ENCODE results near the gene NCR2.

NCR2 gene

DNA sequence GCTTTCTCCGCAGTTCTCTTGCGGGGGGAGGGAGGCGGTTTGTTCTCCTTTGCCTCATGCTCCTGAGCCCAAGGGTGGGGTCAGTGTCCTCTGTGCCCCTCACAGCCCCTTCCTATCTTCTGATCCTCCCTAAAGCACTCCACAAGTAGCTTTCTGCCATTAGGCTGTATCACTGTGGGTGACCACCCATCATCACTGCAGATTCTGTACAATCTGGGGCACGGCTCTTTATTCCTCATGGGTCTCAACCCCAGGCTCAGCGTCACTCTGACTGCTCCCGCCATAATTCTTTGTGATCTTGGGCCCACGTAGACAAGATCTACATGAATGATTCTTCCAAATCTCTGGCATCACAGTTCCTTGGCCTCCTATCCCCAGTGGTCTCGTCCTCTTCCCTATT, 10.5 kb downstream of the NCR2 start:
- TF ChIP-seq, protein P1, sequence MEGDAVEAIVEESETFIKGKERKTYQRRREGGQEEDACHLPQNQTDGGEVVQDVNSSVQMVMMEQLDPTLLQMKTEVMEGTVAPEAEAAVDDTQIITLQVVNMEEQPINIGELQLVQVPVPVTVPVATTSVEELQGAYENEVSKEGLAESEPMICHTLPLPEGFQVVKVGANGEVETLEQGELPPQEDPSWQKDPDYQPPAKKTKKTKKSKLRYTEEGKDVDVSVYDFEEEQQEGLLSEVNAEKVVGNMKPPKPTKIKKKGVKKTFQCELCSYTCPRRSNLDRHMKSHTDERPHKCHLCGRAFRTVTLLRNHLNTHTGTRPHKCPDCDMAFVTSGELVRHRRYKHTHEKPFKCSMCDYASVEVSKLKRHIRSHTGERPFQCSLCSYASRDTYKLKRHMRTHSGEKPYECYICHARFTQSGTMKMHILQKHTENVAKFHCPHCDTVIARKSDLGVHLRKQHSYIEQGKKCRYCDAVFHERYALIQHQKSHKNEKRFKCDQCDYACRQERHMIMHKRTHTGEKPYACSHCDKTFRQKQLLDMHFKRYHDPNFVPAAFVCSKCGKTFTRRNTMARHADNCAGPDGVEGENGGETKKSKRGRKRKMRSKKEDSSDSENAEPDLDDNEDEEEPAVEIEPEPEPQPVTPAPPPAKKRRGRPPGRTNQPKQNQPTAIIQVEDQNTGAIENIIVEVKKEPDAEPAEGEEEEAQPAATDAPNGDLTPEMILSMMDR (conservative IDR thresholded peaks at IDR 0.05; ENCODE audit: low read depth): no peak
- no peak overlapping the region for H3K27ac ChIP-seq
- ChIA-PET CTCF (no interaction called here), POLR2A (ENCODE audit: low non-redundant PET) (no interaction called here)
- DNase-seq (ENCODE audit: low spot score): no peak

DNA sequence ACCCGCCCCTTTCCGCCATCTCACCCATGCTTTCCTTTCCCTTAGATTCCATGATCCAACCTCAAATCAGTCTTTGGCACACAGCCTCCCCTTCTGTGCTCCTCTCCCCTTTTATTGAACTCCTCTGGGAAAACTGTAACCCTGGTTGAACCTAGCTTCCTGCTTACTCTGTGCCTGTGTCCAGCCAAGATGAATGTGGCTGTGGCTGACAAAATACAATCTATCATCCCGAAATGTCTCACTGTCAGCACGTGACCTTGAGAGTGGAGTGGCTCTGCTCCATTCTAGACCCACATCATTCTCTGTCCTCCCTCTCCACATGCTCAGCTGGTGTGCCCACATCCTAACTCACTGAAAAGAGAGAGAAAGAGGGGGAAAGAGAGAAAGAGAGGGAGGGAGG, 11.0 kb downstream of the NCR2 start:
- H3K27ac ChIP-seq: no peak overlapping the region
- TF ChIP-seq, protein P1 (conservative IDR thresholded peaks at IDR 0.05; ENCODE audit: low read depth): no peak
- no peak for DNase-seq (ENCODE audit: low spot score)
- ChIA-PET POLR2A (ENCODE audit: low non-redundant PET) (no interaction called here), CTCF (no interaction called here)

DNA sequence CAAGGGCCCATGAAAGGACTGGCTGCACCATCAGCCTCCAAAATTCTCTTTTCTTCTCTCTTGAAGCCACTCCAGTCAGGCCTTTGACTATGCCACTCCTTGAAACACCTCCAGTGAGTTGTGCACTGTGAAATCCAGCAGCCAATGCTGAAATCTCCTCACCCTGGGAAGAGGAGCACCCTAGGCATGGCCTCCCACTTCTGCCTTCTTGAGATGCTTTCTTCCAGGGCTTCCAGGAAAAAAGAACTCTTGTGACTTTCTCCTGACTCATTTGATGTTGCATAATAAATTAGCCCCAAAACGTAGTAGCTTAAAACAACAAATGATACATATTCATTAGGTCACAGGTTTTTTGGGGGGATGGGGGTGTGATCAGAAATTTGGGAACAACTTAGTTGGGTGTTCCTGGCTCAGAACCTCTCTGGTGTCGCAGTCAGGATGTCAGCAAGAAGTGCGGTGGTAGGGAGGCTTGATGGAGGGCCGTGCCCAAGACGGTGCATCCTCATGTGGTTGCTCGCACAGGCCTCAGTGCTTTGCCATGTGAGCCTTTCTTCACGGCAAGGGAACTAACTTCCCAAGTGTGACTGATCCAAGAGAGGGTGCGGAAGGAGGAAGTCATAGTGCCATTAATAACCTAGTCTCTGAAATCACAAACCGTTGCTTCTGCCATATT, 12.1 kb downstream of the NCR2 start:
- ChIA-PET POLR2A (ENCODE audit: low non-redundant PET) (no interaction called here), CTCF (interaction anchor here (0.7 kb wide), 1 partner anchor 36 kb away, joined by 4 read pairs; no protein-coding TSS in a partner anchor)
- TF ChIP-seq, protein P1 (conservative IDR thresholded peaks at IDR 0.05; ENCODE audit: low read depth): no peak
- H3K27ac ChIP-seq: no peak overlapping the region
- DNase-seq (ENCODE audit: low spot score): no peak

DNA sequence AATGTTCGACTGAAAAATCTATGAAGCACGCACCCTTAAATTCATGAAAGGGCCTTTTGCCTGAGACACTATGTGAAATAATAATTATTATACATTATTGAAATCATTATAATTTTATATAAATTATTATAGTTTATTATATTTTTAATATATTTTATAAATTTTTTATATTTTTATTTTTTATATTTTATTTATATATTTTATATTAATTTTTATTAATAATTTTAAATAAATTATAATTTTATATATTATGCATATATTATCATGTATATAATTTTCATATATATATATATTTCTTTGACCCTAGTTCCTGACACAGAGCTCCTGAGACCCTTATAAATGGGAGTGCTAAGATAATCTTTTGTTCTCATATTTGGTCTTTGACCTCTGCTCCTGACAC, 13.5 kb downstream of the NCR2 start:
- ChIA-PET POLR2A (ENCODE audit: low non-redundant PET) (no interaction called here), CTCF (interaction anchor here (1.8 kb wide), 1 partner anchor 19 kb away, joined by 6 read pairs; no protein-coding TSS in a partner anchor)
- no peak overlapping the region for H3K27ac ChIP-seq
- TF ChIP-seq, protein P1 (conservative IDR thresholded peaks at IDR 0.05; ENCODE audit: low read depth): no peak
- DNase-seq (ENCODE audit: low spot score): no peak

DNA sequence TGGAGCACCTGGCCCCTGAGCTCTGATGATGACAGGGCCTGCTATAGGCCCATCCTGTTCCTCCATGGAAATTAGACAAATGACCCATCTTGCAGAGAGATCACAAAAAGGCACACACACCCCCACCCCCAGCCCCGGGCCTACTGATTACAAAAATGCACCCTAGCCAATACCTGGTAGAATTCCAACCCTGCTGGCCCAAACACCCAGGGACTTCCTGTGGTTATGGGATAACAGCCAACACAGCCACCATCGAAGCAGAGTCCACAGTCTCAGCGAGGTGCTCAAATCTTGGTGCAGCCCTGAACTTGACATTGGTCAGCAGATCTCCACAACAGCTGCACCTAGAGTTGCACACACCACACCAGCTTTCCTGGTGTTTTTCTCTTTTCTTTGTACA, 17.0 kb downstream of the NCR2 start:
- CTCF ChIA-PET: interaction anchor here (0.6 to 0.7 kb wide), 4 partner anchors 42 to 274 kb away, joined by 3 to 5 read pairs (median 4); no protein-coding TSS in a partner anchor
- H3K27ac ChIP-seq: no peak overlapping the region
- TF ChIP-seq, protein P1 (conservative IDR thresholded peaks at IDR 0.05; ENCODE audit: low read depth): no peak
- no peak for DNase-seq (ENCODE audit: low spot score)
- POLR2A ChIA-PET (ENCODE audit: low non-redundant PET): no interaction called here

DNA sequence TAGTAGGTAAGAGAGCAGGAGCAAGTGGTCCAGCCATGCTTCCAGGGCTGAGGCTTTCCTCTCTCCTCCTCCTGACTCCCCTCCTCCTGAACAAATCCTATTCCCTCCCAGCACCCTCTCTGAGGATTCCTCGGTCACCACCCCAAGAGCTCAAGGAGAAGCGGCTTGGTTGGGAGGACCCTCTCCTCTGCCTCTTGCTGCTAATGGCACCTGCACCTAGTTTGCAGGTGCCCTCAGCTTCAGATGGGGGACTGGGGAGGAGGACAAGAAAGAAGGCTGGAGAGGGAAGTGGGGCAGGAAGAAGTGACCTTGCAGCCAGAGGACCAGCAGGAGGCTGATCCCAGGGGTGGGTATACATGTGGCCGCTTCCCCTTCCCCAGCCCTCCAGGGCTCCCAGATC, 17.5 kb downstream of the NCR2 start:
- ChIA-PET CTCF (interaction anchor here (0.6 to 0.7 kb wide), 3 partner anchors 42 to 273 kb away, joined by 3 to 5 read pairs (median 3); no protein-coding TSS in a partner anchor), POLR2A (ENCODE audit: low non-redundant PET) (no interaction called here)
- no peak for DNase-seq (ENCODE audit: low spot score)
- TF ChIP-seq, protein P1 (conservative IDR thresholded peaks at IDR 0.05; ENCODE audit: low read depth): no peak
- no peak overlapping the region for H3K27ac ChIP-seq

Data from RWPE1 (cell line).